NCI-H82 treated with DMSO at 0.1 percent for 48 hours (cell line): Measurements from ENCODE around the gene SH3TC2.

Source experiments
- DNase-seq: peaks from one replicate; lab custom pipeline; 2025; ENCODE audit not compliant: unreplicated experiment; lab: John Stamatoyannopoulos, UW

Gene SH3TC2

DNA sequence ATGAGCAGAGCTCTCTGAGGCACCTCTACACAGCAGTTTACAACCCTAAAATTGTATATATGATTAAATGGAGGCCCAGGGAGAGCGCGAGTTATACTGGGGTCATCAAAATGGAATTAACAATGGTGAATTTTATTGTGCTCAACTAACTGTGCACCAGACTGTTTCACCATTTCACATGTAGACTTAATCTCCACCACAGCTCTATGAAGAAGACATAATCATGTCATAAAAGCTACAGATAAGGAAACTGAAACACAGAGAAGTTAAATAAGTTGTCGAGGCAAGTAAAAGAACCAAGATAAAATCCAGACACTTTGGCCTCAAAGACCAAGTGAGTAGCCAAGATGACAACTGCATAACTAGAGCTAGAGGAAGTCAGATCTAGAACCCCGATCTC lies 1.5 kb downstream of the SH3TC2 start:
- DNase-seq, result no peak

DNA sequence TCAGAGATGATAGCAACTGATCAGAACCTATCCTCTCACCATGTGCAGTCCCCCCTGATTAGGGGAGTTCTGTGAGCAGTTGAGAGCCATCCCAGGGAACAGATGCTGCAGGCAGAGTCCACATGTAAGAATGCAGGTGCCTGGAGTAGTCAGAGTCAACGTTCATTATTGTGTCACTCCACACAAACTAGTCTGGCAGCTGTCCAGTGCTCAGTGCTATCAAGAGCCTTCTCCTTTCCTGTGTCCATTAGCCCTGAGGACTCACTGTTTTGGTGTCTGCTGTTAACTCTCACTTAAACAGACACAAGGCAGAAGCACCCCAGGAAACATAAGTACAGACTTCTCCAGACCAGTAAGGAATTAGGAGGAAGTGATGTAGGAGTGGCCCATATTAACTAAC lies 2.5 kb downstream of the SH3TC2 start:
- DNase-seq, result no peak

DNA sequence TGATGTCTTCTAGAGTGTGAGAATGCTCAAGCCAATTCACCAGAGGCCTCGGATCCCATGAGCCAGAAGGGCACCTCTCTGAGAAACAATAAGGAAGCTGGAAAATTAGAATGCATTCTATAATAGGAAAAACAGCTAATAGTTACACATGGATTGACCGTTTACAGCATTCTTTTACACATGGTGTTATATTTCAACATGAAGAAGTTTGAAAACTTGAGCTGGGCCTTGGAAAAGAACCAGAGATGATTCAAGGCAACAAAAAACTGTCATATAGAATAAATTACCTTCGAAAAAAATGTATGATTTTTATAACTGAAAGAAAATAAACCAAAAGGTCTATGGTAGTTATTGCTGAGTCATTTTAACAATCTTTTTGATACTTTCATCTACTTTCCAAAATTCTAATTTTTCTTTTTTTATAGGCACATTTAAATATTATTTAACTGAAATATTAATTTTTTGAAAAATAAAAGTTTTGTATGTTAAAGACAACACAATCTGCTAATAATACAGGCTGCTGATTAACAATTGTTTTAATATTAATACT lies 6.2 kb downstream of the SH3TC2 start:
- no peak for DNase-seq

GRCh38 chr5:149054416-149054815 lies 8.4 kb downstream of the SH3TC2 start:
- DNase-seq, result no peak

DNA sequence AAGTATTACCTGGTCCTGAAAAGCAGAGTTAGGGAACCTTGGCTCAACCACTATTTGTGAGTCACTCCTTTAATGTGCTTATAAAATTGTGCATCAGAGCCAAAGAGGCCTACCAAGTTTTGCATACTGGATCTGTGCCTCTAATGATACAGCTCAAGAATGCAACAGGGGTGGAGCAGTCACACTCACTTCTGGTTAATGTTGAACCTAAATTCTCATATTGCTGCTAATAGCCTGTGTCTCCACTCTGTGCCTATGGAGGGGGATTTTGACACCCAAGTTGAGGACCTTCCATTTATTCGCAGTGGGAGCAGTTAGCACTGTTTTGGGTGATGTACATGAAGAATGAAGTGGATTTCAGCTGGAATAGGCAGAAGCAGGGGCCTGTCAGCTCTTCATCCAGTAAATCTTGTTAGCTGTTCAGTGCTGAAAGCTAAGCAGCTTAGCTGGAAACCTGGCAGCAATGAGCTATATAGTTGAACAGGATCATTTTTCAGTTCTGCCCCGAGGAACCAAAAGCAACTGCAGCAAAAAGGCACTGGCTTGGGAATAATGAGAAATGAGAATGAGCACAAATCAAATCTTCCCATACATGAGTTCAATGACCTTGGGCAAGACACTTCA lies 9.7 kb downstream of the SH3TC2 start:
- peak; percentile 72 for DNase-seq

- DNase-seq, result peak; percentile 18
These were observed 13.5 kb downstream of the SH3TC2 start for GRCh38 chr5:149049371-149049781.

GRCh38 chr5:149048811-149049210 lies 14.1 kb downstream of the SH3TC2 start:
- no peak for DNase-seq

DNA sequence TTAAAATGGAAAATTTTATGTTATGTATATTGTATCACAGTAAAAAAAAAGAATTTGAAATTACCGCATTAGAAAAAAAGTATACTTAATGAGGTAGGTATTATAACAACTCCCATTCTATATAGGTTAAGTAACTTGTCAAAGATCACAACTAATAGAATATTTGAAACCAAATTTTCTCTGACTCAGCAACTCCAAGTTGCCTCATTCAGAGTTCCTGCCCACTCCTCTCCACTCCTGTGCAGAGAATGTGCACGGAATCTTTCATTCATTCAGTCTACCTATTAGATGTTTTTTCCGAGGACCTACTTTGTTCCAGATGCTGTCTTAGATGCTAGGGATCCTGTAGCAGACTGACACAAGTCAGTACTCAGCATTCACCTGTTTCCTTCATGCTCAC lies 15.4 kb downstream of the SH3TC2 start:
- DNase-seq, result no peak

GRCh38 chr5:149046196-149046829 lies 16.5 kb downstream of the SH3TC2 start:
- DNase-seq, result no peak

- DNase-seq, result no peak
These were observed 17.8 kb downstream of the SH3TC2 start for GRCh38 chr5:149045089-149045460.

GRCh38 chr5:149044453-149045088 lies 18.3 kb downstream of the SH3TC2 start:
- no peak for DNase-seq

DNA sequence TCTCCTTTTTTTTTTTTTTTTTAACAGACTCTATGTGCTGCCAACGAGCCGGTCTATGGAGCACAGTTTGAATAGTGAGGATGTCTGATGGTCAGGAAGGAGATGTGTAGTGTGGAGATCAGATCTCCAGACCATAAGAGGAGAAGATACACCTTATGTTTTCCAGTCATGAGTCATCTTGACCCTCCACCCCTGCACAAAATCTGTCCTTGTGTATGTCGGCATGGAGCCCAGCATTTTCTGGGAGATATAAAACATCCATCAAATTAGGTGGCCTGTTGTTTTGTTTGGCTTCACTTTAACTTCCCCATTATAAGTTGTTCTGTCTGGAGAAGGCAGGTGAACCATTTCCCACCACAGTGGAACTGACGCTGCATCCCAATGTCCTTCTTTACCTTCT lies 19.2 kb downstream of the SH3TC2 start:
- DNase-seq, result no peak

DNA sequence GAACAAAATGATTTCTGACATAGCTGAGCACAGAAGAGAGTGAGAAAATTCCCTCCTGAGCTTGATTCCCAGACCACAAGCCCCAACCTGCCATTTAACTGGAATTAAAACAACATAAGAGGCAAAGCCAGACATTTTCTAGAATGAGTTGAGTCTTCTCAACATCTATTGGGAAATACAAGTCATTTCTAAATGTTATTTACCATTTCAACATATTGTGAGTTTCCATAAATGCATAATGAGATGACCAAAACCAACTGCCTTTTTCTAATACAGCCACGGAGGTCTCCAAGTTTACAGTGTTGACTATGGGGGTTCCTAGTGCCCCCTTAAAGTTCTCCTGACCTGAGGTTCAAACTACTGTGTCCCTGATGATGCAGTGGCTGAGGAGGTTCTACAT lies 20.0 kb downstream of the SH3TC2 start:
- DNase-seq, result no peak

GRCh38 chr5:149041242-149041641 lies 21.6 kb downstream of the SH3TC2 start:
- DNase-seq, result no peak

- no peak for DNase-seq
These were observed 22.4 kb downstream of the SH3TC2 start for GRCh38 chr5:149040421-149040820.

DNA sequence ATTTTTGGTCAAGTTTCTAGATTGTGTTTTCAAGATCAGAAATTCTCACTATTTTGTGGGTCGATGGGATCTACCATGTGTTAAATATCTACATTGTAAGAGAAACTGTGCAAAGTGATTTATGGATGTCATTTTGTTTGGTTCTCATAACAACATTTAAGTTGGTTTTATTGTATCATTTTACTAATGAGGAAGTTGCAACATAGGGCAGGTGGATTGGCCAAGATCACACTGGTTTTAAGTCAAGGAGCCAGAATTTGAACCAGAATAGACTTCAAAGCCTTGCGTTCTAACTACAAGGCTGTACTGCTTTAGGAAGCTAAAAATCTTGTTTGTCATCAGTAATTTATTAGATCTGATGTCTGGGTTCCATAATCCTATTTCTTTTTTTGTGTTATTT lies 23.4 kb downstream of the SH3TC2 start:
- no peak for DNase-seq

DNA sequence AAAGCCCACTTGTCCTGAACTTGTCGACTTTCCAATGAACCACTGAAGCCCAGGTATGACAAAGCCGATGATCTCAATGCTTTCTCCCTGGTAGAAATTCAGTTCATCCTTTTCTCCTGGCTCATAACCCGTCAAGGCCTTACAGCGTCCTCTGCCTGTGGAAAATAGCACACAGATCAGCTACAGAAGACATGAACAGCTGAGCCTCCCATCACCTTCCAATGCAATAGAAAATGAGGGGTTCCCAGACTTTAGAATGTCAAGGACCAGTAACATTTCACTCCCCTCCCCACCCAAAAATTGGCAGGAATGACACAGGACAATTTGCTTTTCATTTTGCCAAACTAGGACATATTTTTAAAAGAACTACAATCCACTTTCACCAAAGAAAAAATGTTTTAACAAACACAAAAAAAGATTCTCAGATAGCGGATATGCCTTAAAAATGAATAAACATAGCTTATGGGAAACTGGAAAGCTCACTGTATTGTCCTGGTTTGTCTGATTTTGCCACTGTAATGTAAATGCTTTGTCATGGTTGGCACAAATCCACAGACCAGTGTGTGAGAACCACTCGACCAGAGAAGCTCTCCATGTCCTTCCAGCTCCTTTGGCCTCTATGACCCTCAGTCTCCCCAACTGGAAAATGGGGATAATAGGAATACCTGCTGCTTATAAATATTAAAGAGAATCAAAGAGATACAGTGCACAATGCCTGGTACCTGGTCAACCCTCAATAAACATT lies 24.4 kb downstream of the SH3TC2 start:
- no peak for DNase-seq

- DNase-seq, result no peak
These were observed 25.0 kb downstream of the SH3TC2 start for GRCh38 chr5:149037817-149038216.

DNA sequence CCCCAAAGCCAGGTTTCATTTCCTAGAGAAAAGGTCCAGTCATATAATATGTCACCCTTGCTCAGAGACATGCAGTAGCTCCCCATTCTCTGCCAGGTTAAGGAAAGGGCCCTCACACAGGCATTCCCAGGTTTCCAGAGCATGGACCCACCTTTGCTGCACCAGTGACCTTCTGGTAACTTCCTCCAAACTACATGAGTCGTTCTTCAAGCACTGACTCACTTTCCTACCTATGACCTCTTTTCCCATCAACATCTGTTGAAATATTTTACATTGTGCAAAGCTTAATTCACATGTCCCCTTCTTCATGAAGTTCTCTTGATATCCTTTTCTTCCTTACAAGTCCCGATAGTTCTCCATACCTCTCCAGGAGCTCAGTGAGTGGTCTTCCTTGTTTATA lies 25.9 kb downstream of the SH3TC2 start:
- DNase-seq, result no peak

GRCh38 chr5:149036168-149036567 lies 26.7 kb downstream of the SH3TC2 start:
- DNase-seq, result no peak

DNA sequence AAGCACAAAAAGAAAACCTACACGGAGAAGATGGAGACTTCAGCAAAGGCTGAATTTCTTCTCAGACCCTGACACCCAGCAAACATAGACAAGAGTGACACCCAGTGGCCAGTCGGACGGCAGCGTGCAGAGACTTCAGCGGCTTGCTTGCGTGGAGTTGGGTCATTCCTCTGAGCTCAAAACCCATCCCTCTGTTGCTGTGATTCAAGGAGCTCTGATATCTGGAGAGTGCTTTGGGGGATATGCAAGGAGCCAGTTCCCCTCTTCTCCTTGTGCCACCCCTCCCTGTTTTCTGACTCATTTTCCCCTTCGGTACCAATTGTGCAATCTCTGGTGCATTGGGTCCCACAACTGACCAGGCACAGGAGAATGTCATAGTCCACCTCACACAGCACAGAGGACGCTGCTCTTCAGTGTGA lies 27.5 kb downstream of the SH3TC2 start:
- peak; percentile 51 for DNase-seq
